Small intestine (tissue), 7 donors: ENCODE data around the gene CIRBP. TPM values are rescaled to one million over a fixed set of nuclear protein-coding genes. Genes with fewer than 3 reads are reported as not detected.

Experiments
- DNase-seq, 2 donors: peaks; one replicate each; pipeline versions ENCODE4 v3.0.0 to v3.0.0-alpha.2; 2013
- FAIRE-seq: peaks from 2 replicates; lab custom pipeline; 2012; peaks lifted over from hg19 to GRCh38; lab: Jason Lieb, UNC
- H3K27ac ChIP-seq, 3 donors: one replicate each; pipeline ENCODE4 v1.5.1; 2013; ENCODE audit warnings: low read length in 2 of 3, mild to moderate bottlenecking in 2 of 3, control low read depth in 1 of 3, inconsistent platforms in 1 of 3, low read depth in 1 of 3, moderate library complexity in 1 of 3
- H3K27me3 ChIP-seq, 3 donors: one replicate each; pipeline ENCODE4 v1.6.1; 2013; ENCODE audit warnings: low read length in 3 of 3, inconsistent platforms in 1 of 3; ENCODE audit not compliant: control insufficient read depth in 3 of 3, insufficient read depth in 3 of 3
- H3K36me3 ChIP-seq, 3 donors: one replicate each; pipeline ENCODE4 v1.6.1; 2013; ENCODE audit warnings: low read length in 3 of 3, inconsistent platforms in 1 of 3, low read depth in 1 of 3, mild to moderate bottlenecking in 1 of 3, moderate library complexity in 1 of 3; ENCODE audit not compliant: control insufficient read depth in 3 of 3, insufficient read depth in 2 of 3
- H3K4me1 ChIP-seq, 3 donors: one replicate each; pipeline ENCODE4 v1.6.1; 2013; ENCODE audit warnings: low read length in 2 of 3, inconsistent platforms in 1 of 3, low read depth in 1 of 3, mild to moderate bottlenecking in 1 of 3, moderate library complexity in 1 of 3; ENCODE audit not compliant: control insufficient read depth in 3 of 3, insufficient read depth in 2 of 3
- H3K4me3 ChIP-seq, 3 donors: one replicate each; pipeline ENCODE4 v1.5.1; 2013; ENCODE audit warnings: low read length in 3 of 3, control low read depth in 1 of 3, inconsistent platforms in 1 of 3, low read depth in 1 of 3, mild to moderate bottlenecking in 1 of 3, moderate library complexity in 1 of 3
- H3K9me3 ChIP-seq, 2 donors: one replicate each; pipeline ENCODE4 v1.6.1; 2013; ENCODE audit warnings: low read depth in 1 of 2, low read length in 1 of 2; ENCODE audit not compliant: control insufficient read depth in 2 of 2, insufficient read depth in 1 of 2
- WGBS, 3 donors: extraction: QIAGEN DNeasy Blood & Tissue Kit; methylation state at CpG; one replicate each; pipeline ENCODE4 v1.1.7; 2013; 5-methylcytosine and 5-hydroxymethylcytosine counted together
- polyA plus RNA-seq, 4 donors: library from polyadenylated mRNA; stranded (reverse) in 3 of 4; unstranded in 1 of 4; fragments of 200-250 nt in 3 of 4; fragments of 120-200 nt in 1 of 4; gene quantifications; one replicate each; pipeline versions ENCODE4 v1.2.1 to v1.2.3, GENCODE V29; 2013
- donor health status: healthy with polysubstance abuse.
- donor health status: control.
- donor health status: control.
- donor health status: Bipolar disorder and iron deficiency.
- donor health status: healthy.

The CIRBP gene
- polyA plus RNA-seq, 4 donors: 250 to 543 (median 373) TPM

GRCh38 chr19:1223018-1223855 is 45.9 kb upstream of the CIRBP start:
- Histone ChIP-seq H3K36me3 (peaks cover 20 to 92% (median 24%) of the 10 kb centered on the region in 3 donors), H3K9me3 (no peaks in the 10 kb centered on the region), H3K4me1 (peaks cover 0 to 14% (median 0%) of the 10 kb centered on the region in 3 donors), H3K27ac (no peak overlapping the region), H3K4me3 (no peak overlapping the region), H3K27me3 (no peaks in the 10 kb centered on the region)
- FAIRE-seq (no peak), DNase-seq (peak in 1 of 2 donors; percentile 33)
- WGBS, 3 donors: 70 to 84% (median 77%) methylated on average over 36 to 48 of the region's 48 CpGs

GRCh38 chr19:1224047-1224825 is 44.9 kb upstream of the CIRBP start:
- Histone ChIP-seq H3K9me3 (no peaks in the 10 kb centered on the region), H3K4me3 (no peak overlapping the region), H3K27ac (no peak overlapping the region), H3K36me3 (peaks cover 20 to 84% (median 24%) of the 10 kb centered on the region in 3 donors), H3K27me3 (no peaks in the 10 kb centered on the region), H3K4me1 (peaks cover 0 to 11% (median 0%) of the 10 kb centered on the region in 3 donors)
- WGBS, 3 donors: 91 to 98% (median 94%) methylated on average over 14 to 16 of the region's 16 CpGs
- no peak for DNase-seq
- FAIRE-seq: no peak

GRCh38 chr19:1224847-1225246 is 44.3 kb upstream of the CIRBP start:
- Histone ChIP-seq H3K9me3 (no peaks in the 10 kb centered on the region), H3K4me1 (peaks cover 0 to 11% (median 0%) of the 10 kb centered on the region in 3 donors), H3K4me3 (no peak overlapping the region), H3K36me3 (peaks cover 20 to 81% (median 24%) of the 10 kb centered on the region in 3 donors), H3K27ac (no peak overlapping the region), H3K27me3 (no peaks in the 10 kb centered on the region)
- DNase-seq (no peak), FAIRE-seq (no peak)
- 86 to 94% (median 90%) methylated on average over 15 to 16 of the region's 16 CpGs for WGBS, 3 donors

GRCh38 chr19:1225440-1226226 is 43.5 kb upstream of the CIRBP start:
- Histone ChIP-seq H3K27me3 (no peaks in the 10 kb centered on the region), H3K36me3 (peaks cover 16 to 73% (median 24%) of the 10 kb centered on the region in 3 donors), H3K4me1 (peaks cover 0 to 16% (median 0%) of the 10 kb centered on the region in 3 donors), H3K4me3 (no peak overlapping the region), H3K27ac (no peak overlapping the region), H3K9me3 (no peaks in the 10 kb centered on the region)
- WGBS, 3 donors: 85 to 89% (median 89%) methylated on average over 29 of the region's 29 CpGs
- FAIRE-seq (no peak), DNase-seq (no peak)

DNA sequence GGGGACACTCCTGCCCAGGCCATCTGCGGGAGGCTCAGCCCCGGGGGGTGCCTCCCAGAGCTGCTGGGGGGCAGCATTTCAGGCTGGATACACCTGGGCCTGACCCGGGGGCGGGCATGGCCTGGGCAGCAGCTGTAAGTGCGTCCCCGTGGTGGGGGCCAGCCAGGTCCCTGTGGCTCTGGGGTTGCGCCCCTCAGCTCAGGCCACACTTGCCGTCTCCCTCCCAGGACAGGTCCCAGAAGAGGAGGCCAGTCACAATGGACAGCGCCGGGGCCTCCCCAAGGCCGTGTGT is 43.0 kb upstream of the CIRBP start:
- no peak overlapping the region for H3K4me3 ChIP-seq
- H3K9me3 ChIP-seq: no peaks in the 10 kb centered on the region
- no peak overlapping the region for H3K27ac ChIP-seq
- FAIRE-seq (no peak), DNase-seq (no peak)
- H3K36me3 ChIP-seq: peaks cover 14 to 67% (median 22%) of the 10 kb centered on the region in 3 donors
- 91 to 95% (median 95%) methylated on average over 8 to 11 of the region's 11 CpGs for WGBS, 3 donors
- peaks cover 0 to 19% (median 0%) of the 10 kb centered on the region in 3 donors for H3K4me1 ChIP-seq
- no peaks in the 10 kb centered on the region for H3K27me3 ChIP-seq

DNA sequence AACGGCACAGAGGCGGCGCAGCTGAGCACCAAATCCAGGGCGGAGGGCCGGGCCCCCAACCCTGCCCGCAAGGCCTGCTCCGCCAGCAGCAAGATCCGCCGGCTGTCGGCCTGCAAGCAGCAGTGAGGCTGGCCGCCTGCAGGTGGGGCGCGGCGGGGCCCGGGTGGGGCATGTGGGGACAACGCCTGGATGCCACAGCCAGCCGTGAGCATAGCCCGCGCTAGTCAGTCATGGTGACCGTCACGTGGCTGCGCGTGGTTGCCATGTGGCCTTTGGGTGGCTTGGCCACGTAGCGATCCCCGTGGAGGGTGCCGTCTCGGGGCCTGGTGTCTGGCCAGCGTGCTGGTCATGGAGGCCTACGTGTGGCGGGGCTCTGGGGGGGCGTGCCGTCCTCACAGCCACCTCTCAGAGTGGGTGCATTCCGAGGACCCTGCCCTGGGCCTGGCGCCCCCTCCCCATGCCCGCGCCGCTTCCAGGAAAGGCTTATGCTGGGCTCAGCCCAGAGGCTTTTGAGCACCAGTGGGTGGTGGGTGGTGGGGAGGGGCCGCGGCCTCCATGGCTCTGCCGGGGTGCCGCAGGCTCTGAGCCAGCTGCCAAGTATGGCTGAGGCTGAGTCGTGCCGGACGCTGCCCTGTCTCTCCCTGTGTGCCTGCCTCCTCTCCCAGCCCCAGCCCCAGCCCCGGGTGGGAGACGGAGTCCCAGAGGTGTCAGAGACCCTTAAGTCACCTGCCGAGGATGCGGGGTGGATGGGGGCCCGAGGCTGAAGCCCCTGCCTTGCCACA is 42.4 kb upstream of the CIRBP start:
- no peak overlapping the region for H3K27ac ChIP-seq
- H3K4me3 ChIP-seq: no peak overlapping the region
- FAIRE-seq: no peak
- H3K36me3 ChIP-seq: peaks cover 13 to 62% (median 22%) of the 10 kb centered on the region in 3 donors
- DNase-seq: no peak
- 89 to 93% (median 91%) methylated on average over 47 to 50 of the region's 50 CpGs for whole genome bisulfite sequencing, 3 donors
- H3K9me3 ChIP-seq: no peaks in the 10 kb centered on the region
- H3K27me3 ChIP-seq: no peaks in the 10 kb centered on the region
- H3K4me1 ChIP-seq: peaks cover 0 to 18% (median 0%) of the 10 kb centered on the region in 3 donors

- Histone ChIP-seq H3K36me3 (peaks cover 7 to 55% (median 20%) of the 10 kb centered on the region in 3 donors), H3K4me3 (no peak overlapping the region), H3K4me1 (peaks cover 0 to 26% (median 0%) of the 10 kb centered on the region in 3 donors), H3K27ac (no peak overlapping the region), H3K27me3 (no peaks in the 10 kb centered on the region), H3K9me3 (no peaks in the 10 kb centered on the region)
- FAIRE-seq: no peak
- WGBS, 3 donors: 87 to 91% (median 88%) methylated on average over 54 to 56 of the region's 56 CpGs
- DNase-seq: no peak
Observed at GRCh38 chr19:1227304-1228054, 41.7 kb upstream of the CIRBP start.
